ENCODE results near the gene CHRNA4. TPM values are rescaled to one million over a fixed set of nuclear protein-coding genes. Genes with fewer than 3 reads are reported as not detected.
A peak's percentile ranks its signal among the peaks of the same experiment; 100 is the strongest.

Gene CHRNA4
- total RNA-seq, 1 experiment from 2014 or later = 2.4 TPM

GRCh38 chr20:63328718-63329275, 32.4 kb downstream of the CHRNA4 start:
- no peaks in the 10 kb centered on the region for H3K9me3 ChIP-seq (ENCODE audit: control insufficient read depth, insufficient read depth, low read depth, low read length)
- no peak for ATAC-seq
- TF ChIP-seq TCF7L2 (IDR thresholded peaks at IDR 0.05; ENCODE audit: low read depth, low read length) (no peak), POLR2AphosphoS5 (IDR thresholded peaks at IDR 0.05; ENCODE audit: low read depth, low read length) (no peak), CTCF (IDR thresholded peaks at IDR 0.05) (no peak), SIN3A (IDR thresholded peaks at IDR 0.05; ENCODE audit: borderline replicate concordance, insufficient read depth, low read depth, low read length) (no peak), REST (IDR thresholded peaks at IDR 0.05; ENCODE audit: insufficient read depth in 1 of 2, low read depth in 2 of 2, low read length in 1 of 2) (no peak)
- in situ Hi-C loops (cut with HindIII; ENCODE audit: low pct_unique_long_range_greater_than_20kb, low sequenced_read_pairs) = no loop called here
- H3K27ac ChIP-seq (ENCODE audit: low read length) = no peak overlapping the region
- DNase-seq (ENCODE audit: low read depth, low spot score) = no peak
- CTCF ChIA-PET = no interaction called here
- no TSS peak for BruUV-seq (replicated peaks)
- no peaks in the 10 kb centered on the region for H3K36me3 ChIP-seq (ENCODE audit: control insufficient read depth, insufficient read depth, low read length)
- POLR2A ChIA-PET = no interaction called here
- H3K27me3 ChIP-seq (ENCODE audit: control insufficient read depth, insufficient read depth, low read length) = no peaks in the 10 kb centered on the region
- H3K4me3 ChIP-seq (ENCODE audit: low read depth in 2 of 2, low read length in 2 of 2) = no peak overlapping the region
- H3K4me1 ChIP-seq (ENCODE audit: control insufficient read depth, insufficient read depth, low read length) = no peaks in the 10 kb centered on the region
- intact Hi-C loops (cut with micrococcal nuclease; ENCODE audit: unreplicated experiment) = no loop called here

GRCh38 chr20:63328026-63328700, 33.0 kb downstream of the CHRNA4 start:
- H3K27me3 ChIP-seq (ENCODE audit: control insufficient read depth, insufficient read depth, low read length) = no peaks in the 10 kb centered on the region
- ChIA-PET POLR2A (no interaction called here), CTCF (no interaction called here)
- TF ChIP-seq REST (IDR thresholded peaks at IDR 0.05; ENCODE audit: insufficient read depth in 1 of 2, low read depth in 2 of 2, low read length in 1 of 2) = peak in 1 of 2 experiments; percentile 22; a peak in 1 of 4 replicates
- no peak for TF ChIP-seq SIN3A (IDR thresholded peaks at IDR 0.05; ENCODE audit: borderline replicate concordance, insufficient read depth, low read depth, low read length)
- no peak for TF ChIP-seq CTCF (IDR thresholded peaks at IDR 0.05)
- TF ChIP-seq TCF7L2 (IDR thresholded peaks at IDR 0.05; ENCODE audit: low read depth, low read length) = no peak
- no peak for TF ChIP-seq POLR2AphosphoS5 (IDR thresholded peaks at IDR 0.05; ENCODE audit: low read depth, low read length)
- in situ Hi-C loops (cut with HindIII; ENCODE audit: low pct_unique_long_range_greater_than_20kb, low sequenced_read_pairs) (no loop called here), intact Hi-C loops (cut with micrococcal nuclease; ENCODE audit: unreplicated experiment) (no loop called here)
- ATAC-seq (no peak), DNase-seq (ENCODE audit: low read depth, low spot score) (no peak)
- no peaks in the 10 kb centered on the region for H3K4me1 ChIP-seq (ENCODE audit: control insufficient read depth, insufficient read depth, low read length)
- H3K9me3 ChIP-seq (ENCODE audit: control insufficient read depth, insufficient read depth, low read depth, low read length) = no peaks in the 10 kb centered on the region
- H3K4me3 ChIP-seq (ENCODE audit: low read depth in 2 of 2, low read length in 2 of 2) = no peak overlapping the region
- BruUV-seq (replicated peaks) = no TSS peak
- no peak overlapping the region for H3K27ac ChIP-seq (ENCODE audit: low read length)
- no peaks in the 10 kb centered on the region for H3K36me3 ChIP-seq (ENCODE audit: control insufficient read depth, insufficient read depth, low read length)
